Right lobe of liver (tissue), 4 donors: ENCODE measurements around the gene CCDC88A.

Experiments
- POLR2A ChIP-seq: fragments of 450-650 bp; IDR thresholded peaks from one replicate; pipeline ENCODE4 v1.6.1; 2017; ENCODE audit warnings: antibody characterized with exemption, mild to moderate bottlenecking
- TF ChIP-seq, protein P1 (sequence below), 4 donors: fragments of 200-600 bp in 3 of 4; fragments of 450-650 bp in 1 of 4; IDR thresholded peaks; one replicate each; pipeline versions ENCODE4 v1.5.1 to v1.8.0; 2016 to 2022; ENCODE audit warnings: antibody characterized with exemption in 4 of 4, mild to moderate bottlenecking in 2 of 4
- donor health status: DM: no; HTN: no; CAD: no.
- donor health status: DM: no; HTN: no; CAD: no.
- donor health status: DM: no; HTN: yes; CAD: no.

- TF ChIP-seq, protein P1, sequence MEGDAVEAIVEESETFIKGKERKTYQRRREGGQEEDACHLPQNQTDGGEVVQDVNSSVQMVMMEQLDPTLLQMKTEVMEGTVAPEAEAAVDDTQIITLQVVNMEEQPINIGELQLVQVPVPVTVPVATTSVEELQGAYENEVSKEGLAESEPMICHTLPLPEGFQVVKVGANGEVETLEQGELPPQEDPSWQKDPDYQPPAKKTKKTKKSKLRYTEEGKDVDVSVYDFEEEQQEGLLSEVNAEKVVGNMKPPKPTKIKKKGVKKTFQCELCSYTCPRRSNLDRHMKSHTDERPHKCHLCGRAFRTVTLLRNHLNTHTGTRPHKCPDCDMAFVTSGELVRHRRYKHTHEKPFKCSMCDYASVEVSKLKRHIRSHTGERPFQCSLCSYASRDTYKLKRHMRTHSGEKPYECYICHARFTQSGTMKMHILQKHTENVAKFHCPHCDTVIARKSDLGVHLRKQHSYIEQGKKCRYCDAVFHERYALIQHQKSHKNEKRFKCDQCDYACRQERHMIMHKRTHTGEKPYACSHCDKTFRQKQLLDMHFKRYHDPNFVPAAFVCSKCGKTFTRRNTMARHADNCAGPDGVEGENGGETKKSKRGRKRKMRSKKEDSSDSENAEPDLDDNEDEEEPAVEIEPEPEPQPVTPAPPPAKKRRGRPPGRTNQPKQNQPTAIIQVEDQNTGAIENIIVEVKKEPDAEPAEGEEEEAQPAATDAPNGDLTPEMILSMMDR (IDR thresholded peaks at IDR 0.05): no peak
- no peak for TF ChIP-seq POLR2A
Observed at GRCh38 chr2:55296393-55296792, 123.3 kb downstream of the CCDC88A start.
